AG04449 (cell line): ENCODE measurements around the gene MYO1A.

ENCODE experiments used
- CTCF ChIA-PET: fragments of 350-600 bp; formaldehyde crosslinking; extraction: SDS; loops from one replicate; lab custom pipeline; 2021; ENCODE audit warnings: antibody characterized with exemption; lab: Yijun Ruan, JAX
- POLR2A ChIA-PET: fragments of 400-600, 350-600 bp; formaldehyde crosslinking; extraction: SDS; loops from one replicate; lab custom pipeline; 2020; ENCODE audit warnings: antibody characterized with exemption, inconsistent platforms; lab: Yijun Ruan, JAX
- DNase-seq: peaks from one replicate; pipeline ENCODE4 v3.0.0-alpha.2; 2010; ENCODE audit warnings: low read depth, low spot score
- H3K4me3 ChIP-seq: 2 replicates; pipeline ENCODE4 v1.5.1; 2011; ENCODE audit warnings: low read depth, mild to moderate bottlenecking, control low read depth, low read length
- CTCF ChIP-seq: IDR thresholded peaks from one replicate; pipeline ENCODE4 v1.5.1; 2011; ENCODE audit warnings: mild to moderate bottlenecking, moderate library complexity, low read length, control low read depth, inconsistent platforms; ENCODE audit not compliant: insufficient read depth; ENCODE audit errors: missing control alignments

MYO1A gene

GRCh38 chr12:57051011-57051410 lies 1.1 kb upstream of the MYO1A start:
- no peak overlapping the region for H3K4me3 ChIP-seq
- ChIA-PET POLR2A (no interaction called here), CTCF (interaction anchor here (1.0 to 13.2 kb wide), 3 partner anchors 9 to 63 kb away, joined by 3 to 164 read pairs (median 92); partner anchors contain the start of gene ZBTB39)
- no peak for DNase-seq
- no peak for TF ChIP-seq CTCF

- POLR2A ChIA-PET, result no interaction called here
- no peak for DNase-seq
- CTCF ChIA-PET, result interaction anchor here (1.0 to 13.2 kb wide), 7 partner anchors 11 to 454 kb away, joined by 3 to 164 read pairs (median 5); partner anchors contain the start of gene ZBTB39
- no peak for TF ChIP-seq CTCF
- H3K4me3 ChIP-seq, result no peak overlapping the region
Measured at GRCh38 chr12:57049119-57049446, 846 bp downstream of the MYO1A start.

DNA sequence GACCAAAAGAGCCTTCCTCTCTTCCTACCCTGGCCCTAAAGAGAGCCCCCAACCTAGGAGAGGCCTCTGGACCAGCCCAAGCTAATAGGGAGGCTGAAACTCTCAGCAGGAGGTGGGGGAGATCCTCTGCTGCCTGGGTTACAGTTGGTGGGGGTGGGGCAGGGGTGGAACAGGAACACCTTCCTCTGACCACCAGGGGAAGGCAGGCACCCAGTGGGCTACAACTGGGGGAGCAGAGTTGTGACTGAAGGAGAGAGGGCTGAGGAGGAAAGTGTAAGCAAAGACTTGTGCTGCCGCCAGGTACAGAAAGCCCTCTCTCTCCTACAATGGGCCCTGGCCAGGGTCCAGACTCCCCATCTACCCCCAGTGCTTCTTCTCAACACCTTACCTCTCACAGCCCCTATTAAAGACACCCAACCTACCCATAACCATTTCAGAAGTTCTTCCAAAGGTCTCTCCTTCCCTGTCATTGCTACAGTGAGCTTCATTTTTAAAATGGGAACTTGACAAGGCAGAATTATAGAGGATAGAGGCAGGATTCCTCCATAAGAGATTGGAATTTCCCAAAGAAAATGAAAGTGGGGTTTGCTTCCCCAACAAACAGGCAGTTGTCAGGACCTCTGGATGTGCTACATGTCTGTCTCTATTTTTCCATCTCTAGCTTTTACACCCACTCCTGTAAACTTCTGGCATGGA lies 1.4 kb downstream of the MYO1A start:
- TF ChIP-seq CTCF, result no peak
- ChIA-PET POLR2A (no interaction called here), CTCF (interaction anchor here (0.6 to 13.2 kb wide), 11 partner anchors 10 to 454 kb away, joined by 3 to 164 read pairs (median 4); partner anchors contain the start of gene ZBTB39)
- H3K4me3 ChIP-seq, result no peak overlapping the region
- no peak for DNase-seq

DNA sequence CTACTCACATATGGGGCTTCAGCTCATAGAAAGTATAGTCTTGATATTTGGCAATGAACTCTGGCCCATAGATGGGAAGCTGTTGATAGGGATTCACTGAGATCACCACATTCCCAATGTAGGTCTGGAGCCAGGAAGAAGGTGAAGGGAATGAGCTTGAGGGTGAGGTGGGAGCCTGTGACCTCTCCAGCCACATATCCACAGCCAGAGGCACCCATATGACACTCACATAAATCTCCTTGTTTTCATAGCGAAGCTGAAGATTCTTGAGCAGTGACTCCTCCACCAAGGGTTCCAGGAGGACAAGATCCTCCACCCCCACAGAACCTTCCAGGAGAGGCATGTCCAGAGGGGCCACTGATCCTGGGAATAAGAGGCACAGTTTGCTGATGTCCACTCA lies 1.9 kb downstream of the MYO1A start:
- TF ChIP-seq CTCF, result no peak
- ChIA-PET CTCF (interaction anchor here (0.6 to 13.2 kb wide), 12 partner anchors 10 to 453 kb away, joined by 3 to 164 read pairs (median 4); partner anchors contain the start of gene ZBTB39), POLR2A (no interaction called here)
- DNase-seq, result no peak
- H3K4me3 ChIP-seq, result no peak overlapping the region

DNA sequence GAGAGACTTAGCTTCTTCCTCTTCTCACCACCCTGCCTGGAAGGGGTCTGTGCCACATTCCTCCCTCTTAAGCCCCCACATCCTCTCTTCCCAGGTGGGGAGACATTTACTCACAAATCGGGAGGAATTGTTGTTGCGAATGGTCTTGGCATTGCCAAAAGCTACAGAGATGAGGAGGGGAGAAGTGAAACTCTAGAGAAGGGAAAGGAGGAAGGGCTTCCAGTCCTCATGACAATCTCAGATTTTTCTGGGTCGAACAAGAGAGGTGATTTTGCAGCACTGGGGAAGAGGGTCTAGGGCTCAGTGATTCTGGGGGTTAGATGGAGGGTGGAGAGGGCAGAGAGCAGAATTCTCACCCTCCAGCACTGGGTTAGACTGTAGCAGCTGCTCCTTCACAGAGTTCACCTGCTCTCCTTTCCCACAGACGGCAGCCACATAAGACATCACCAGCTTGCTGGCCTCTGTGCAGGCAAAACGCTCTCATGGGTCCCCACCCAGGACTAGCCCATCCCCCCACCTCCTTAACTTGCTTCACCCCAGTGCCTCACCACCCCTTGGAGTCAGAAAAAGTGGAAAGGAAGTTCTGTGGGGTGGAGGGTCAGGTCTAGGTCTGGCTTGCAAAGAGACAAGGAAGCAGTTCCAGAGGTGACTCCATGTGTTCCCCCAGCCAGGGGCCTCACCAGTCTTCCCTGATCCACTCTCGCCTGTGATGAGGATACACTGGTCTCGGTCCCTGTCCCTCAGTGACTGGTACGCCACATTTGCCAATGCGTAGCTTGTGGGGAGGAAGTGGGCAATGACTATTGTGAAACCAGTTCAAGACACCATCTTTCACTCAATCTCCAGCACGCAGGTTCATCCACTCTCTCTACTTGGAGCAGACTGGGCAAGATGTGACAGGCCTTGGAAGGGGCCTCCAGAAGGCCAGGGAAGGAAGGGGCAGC lies 2.7 kb downstream of the MYO1A start:
- TF ChIP-seq CTCF, result no peak
- ChIA-PET CTCF (interaction anchor here (0.7 to 13.2 kb wide), 10 partner anchors 9 to 289 kb away, joined by 3 to 164 read pairs (median 4); partner anchors contain the start of gene ZBTB39), POLR2A (no interaction called here)
- no peak for DNase-seq
- no peak overlapping the region for H3K4me3 ChIP-seq
